ENCODE results near the gene KAZN. TPM values are rescaled to one million over a fixed set of nuclear protein-coding genes. Genes with fewer than 3 reads are reported as not detected.

Gene KAZN
- polyA plus RNA-seq, 2 donors: 29.3 to 32.0 TPM

DNA sequence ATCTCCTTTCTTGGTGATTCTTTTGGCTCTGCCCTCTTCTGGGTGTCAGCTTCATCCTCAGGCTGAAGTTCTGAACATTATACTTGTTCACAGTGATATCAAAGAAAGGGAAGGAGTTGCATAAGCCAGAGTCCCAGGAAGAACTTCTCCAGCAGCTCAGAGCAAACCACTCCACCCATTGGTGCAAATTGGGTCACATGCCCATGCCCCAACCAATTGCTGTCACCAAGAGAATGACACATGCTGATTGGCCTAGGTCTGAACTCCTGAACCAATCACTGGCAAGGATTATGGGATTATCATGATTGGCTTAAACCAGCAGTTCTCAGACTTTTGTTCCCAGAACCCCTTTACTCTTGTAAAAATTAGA, 298.6 kb downstream of the KAZN start:
- H3K9me3 ChIP-seq (ENCODE audit: control insufficient read depth in 2 of 2, insufficient read depth in 1 of 2, low read depth in 1 of 2, low read length in 1 of 2): no peaks in the 10 kb centered on the region
- no peaks in the 10 kb centered on the region for H3K27me3 ChIP-seq (ENCODE audit: control insufficient read depth in 1 of 2, insufficient read depth in 2 of 2, low read length in 2 of 2)
- peaks cover 0 to 11% of the 10 kb centered on the region in 2 donors for H3K4me1 ChIP-seq (ENCODE audit: control insufficient read depth in 2 of 2, insufficient read depth in 2 of 2, low read length in 1 of 2)
- no peak overlapping the region for H3K27ac ChIP-seq (ENCODE audit: low read depth in 2 of 2, low read length in 1 of 2)
- no peaks in the 10 kb centered on the region for H3K36me3 ChIP-seq (ENCODE audit: control insufficient read depth in 2 of 2, insufficient read depth in 2 of 2, low read length in 1 of 2)
- H3K4me3 ChIP-seq (ENCODE audit: low read depth in 1 of 2, low read length in 2 of 2): no peak overlapping the region

DNA sequence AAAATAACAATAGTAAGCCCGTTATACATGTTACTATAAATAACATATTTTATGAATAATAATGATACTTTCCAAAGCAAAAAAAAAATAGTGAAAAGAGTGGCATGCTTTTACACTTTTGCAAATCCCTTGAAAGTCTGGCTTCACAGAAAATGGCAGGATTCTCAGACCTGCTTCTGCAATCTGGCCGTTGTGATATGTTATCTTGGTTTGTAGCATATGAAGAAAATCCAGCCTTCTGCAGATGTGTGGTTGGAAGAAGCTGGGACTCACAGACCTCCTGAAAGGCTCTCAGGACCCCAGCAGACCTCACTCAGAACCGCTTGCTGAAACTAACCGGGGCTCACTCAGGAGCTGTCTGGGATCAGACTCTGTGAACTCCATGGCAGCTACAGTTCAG, 299.1 kb downstream of the KAZN start:
- Histone ChIP-seq H3K36me3 (ENCODE audit: control insufficient read depth in 2 of 2, insufficient read depth in 2 of 2, low read length in 1 of 2) (no peaks in the 10 kb centered on the region), H3K9me3 (ENCODE audit: control insufficient read depth in 2 of 2, insufficient read depth in 1 of 2, low read depth in 1 of 2, low read length in 1 of 2) (no peaks in the 10 kb centered on the region), H3K4me3 (ENCODE audit: low read depth in 1 of 2, low read length in 2 of 2) (no peak overlapping the region), H3K27me3 (ENCODE audit: control insufficient read depth in 1 of 2, insufficient read depth in 2 of 2, low read length in 2 of 2) (no peaks in the 10 kb centered on the region), H3K4me1 (ENCODE audit: control insufficient read depth in 2 of 2, insufficient read depth in 2 of 2, low read length in 1 of 2) (peaks cover 0 to 11% of the 10 kb centered on the region in 2 donors), H3K27ac (ENCODE audit: low read depth in 2 of 2, low read length in 1 of 2) (no peak overlapping the region)
- 71 to 80% methylated on average over 4 of the region's 4 CpGs for whole genome bisulfite sequencing, 2 donors

DNA sequence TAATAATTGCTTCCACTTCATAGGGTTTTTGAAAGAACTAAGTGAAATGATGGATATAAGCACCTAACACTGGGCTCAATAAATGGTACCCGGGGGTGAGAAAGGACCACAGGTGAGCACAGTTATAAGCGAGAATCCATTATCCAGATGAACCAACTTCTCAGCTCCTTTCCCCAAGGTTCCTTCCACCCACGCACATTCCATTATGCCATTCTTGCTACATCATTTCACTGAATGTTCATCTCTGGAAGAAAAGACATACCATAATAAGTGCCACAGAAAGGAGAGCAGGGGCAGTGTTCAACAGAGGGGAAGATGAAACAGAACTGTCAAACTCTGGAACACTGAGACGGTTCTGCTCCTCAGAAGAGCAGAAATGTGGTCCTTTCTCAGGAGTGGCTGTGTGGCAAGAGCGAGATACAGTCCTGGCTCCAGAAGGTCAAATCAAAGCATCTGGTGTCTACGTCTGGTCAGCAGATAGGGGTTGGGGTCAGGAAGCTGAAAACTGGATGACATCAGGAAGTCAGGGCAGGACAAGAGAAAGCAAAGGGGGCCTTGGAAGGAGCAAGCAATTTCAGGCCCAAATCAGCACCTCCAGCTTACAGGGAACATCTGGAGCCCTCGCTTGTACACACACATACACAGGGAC, 299.6 kb downstream of the KAZN start:
- no peaks in the 10 kb centered on the region for H3K9me3 ChIP-seq (ENCODE audit: control insufficient read depth in 2 of 2, insufficient read depth in 1 of 2, low read depth in 1 of 2, low read length in 1 of 2)
- H3K4me1 ChIP-seq (ENCODE audit: control insufficient read depth in 2 of 2, insufficient read depth in 2 of 2, low read length in 1 of 2): peaks cover 0 to 11% of the 10 kb centered on the region in 2 donors
- H3K36me3 ChIP-seq (ENCODE audit: control insufficient read depth in 2 of 2, insufficient read depth in 2 of 2, low read length in 1 of 2): no peaks in the 10 kb centered on the region
- 90 to 92% methylated on average over 7 of the region's 7 CpGs for WGBS, 2 donors
- no peak overlapping the region for H3K4me3 ChIP-seq (ENCODE audit: low read depth in 1 of 2, low read length in 2 of 2)
- H3K27me3 ChIP-seq (ENCODE audit: control insufficient read depth in 1 of 2, insufficient read depth in 2 of 2, low read length in 2 of 2): no peaks in the 10 kb centered on the region
- no peak overlapping the region for H3K27ac ChIP-seq (ENCODE audit: low read depth in 2 of 2, low read length in 1 of 2)

DNA sequence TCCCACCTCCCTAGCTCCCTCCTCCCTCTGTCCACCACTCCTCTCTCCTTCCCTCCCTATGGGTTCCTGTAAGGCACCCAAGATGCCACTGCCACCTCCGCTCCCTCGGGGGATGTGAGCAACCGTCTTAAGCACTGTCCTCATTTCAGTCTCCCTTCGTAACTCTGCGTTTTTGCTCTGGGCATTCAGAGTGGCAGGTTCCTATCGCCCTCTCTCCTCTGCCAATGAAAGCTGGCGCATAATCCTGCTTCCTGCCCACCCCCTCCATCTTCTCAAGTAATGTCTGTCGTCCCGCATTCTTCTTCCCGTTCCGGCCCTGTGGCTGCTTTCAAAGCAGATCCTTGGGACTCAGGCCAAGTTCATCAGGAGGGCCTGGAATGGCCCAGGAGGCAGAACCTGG, 301.2 kb downstream of the KAZN start:
- WGBS, 2 donors: 65 to 76% methylated on average over 11 of the region's 11 CpGs
- Histone ChIP-seq H3K27ac (ENCODE audit: low read depth in 2 of 2, low read length in 1 of 2) (no peak overlapping the region), H3K4me1 (ENCODE audit: control insufficient read depth in 2 of 2, insufficient read depth in 2 of 2, low read length in 1 of 2) (peaks cover 0 to 10% of the 10 kb centered on the region in 2 donors), H3K27me3 (ENCODE audit: control insufficient read depth in 1 of 2, insufficient read depth in 2 of 2, low read length in 2 of 2) (no peaks in the 10 kb centered on the region), H3K4me3 (ENCODE audit: low read depth in 1 of 2, low read length in 2 of 2) (no peak overlapping the region), H3K9me3 (ENCODE audit: control insufficient read depth in 2 of 2, insufficient read depth in 1 of 2, low read depth in 1 of 2, low read length in 1 of 2) (no peaks in the 10 kb centered on the region), H3K36me3 (ENCODE audit: control insufficient read depth in 2 of 2, insufficient read depth in 2 of 2, low read length in 1 of 2) (no peaks in the 10 kb centered on the region)

DNA sequence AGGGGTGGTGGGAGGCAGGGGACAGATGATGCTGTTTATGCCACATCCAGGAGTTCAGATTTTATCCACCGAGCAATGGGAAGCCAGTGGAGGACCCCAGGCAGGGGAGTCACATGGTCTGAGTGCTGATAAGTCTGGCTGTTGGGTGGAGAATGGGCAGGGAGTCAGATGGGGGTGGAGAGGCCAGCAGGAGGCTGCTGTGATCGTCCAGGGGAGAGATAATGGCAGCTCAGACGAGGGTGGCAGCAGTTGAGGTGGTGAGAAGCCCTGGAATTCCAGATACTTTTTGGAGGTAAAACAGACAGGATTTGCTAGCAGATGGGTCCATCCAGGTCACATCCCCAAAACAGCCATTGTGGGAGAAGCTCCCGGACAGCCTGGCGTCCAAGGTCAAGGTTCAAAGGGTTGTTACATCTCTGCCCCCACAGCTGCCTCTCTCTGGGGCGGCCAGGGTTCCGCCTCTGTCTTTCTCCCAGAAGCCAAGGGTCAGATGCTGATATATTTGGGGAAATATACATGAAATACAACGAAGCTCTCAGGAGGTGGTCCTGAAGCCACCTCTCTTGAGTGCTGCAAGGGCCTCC, 303.0 kb downstream of the KAZN start:
- peaks cover 0 to 2% of the 10 kb centered on the region in 2 donors for H3K4me1 ChIP-seq (ENCODE audit: control insufficient read depth in 2 of 2, insufficient read depth in 2 of 2, low read length in 1 of 2)
- H3K36me3 ChIP-seq (ENCODE audit: control insufficient read depth in 2 of 2, insufficient read depth in 2 of 2, low read length in 1 of 2): no peaks in the 10 kb centered on the region
- no peaks in the 10 kb centered on the region for H3K9me3 ChIP-seq (ENCODE audit: control insufficient read depth in 2 of 2, insufficient read depth in 1 of 2, low read depth in 1 of 2, low read length in 1 of 2)
- H3K27me3 ChIP-seq (ENCODE audit: control insufficient read depth in 1 of 2, insufficient read depth in 2 of 2, low read length in 2 of 2): no peaks in the 10 kb centered on the region
- no peak overlapping the region for H3K27ac ChIP-seq (ENCODE audit: low read depth in 2 of 2, low read length in 1 of 2)
- no peak overlapping the region for H3K4me3 ChIP-seq (ENCODE audit: low read depth in 1 of 2, low read length in 2 of 2)
- 71 to 76% methylated on average over 8 of the region's 8 CpGs for WGBS, 2 donors

DNA sequence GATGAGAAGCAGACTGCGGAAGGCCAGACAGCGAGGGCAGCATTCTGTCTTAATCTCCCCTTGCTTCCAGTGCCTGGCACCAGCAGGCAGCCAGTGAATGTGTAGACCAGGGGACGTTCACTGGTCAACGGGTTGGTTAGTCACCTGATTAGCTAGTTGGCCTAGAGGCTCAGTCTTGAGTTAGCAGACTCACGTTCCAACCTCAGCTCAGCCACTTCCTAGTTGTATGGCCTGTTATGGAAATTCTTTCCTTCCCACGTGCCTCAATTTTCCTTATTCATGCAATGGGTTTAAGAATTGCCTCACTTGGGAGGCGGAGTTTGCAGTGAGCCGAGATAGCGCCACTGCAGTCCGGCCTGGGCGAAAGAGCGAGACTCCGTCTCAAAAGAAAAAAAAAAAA, 305.4 kb downstream of the KAZN start:
- Histone ChIP-seq H3K9me3 (ENCODE audit: control insufficient read depth in 2 of 2, insufficient read depth in 1 of 2, low read depth in 1 of 2, low read length in 1 of 2) (no peaks in the 10 kb centered on the region), H3K36me3 (ENCODE audit: control insufficient read depth in 2 of 2, insufficient read depth in 2 of 2, low read length in 1 of 2) (no peaks in the 10 kb centered on the region), H3K4me1 (ENCODE audit: control insufficient read depth in 2 of 2, insufficient read depth in 2 of 2, low read length in 1 of 2) (peaks cover 0 to 6% of the 10 kb centered on the region in 2 donors), H3K27me3 (ENCODE audit: control insufficient read depth in 1 of 2, insufficient read depth in 2 of 2, low read length in 2 of 2) (no peaks in the 10 kb centered on the region), H3K27ac (ENCODE audit: low read depth in 2 of 2, low read length in 1 of 2) (no peak overlapping the region), H3K4me3 (ENCODE audit: low read depth in 1 of 2, low read length in 2 of 2) (no peak overlapping the region)
- 89% methylated on average over 13 of the region's 13 CpGs for whole genome bisulfite sequencing, 2 donors

DNA sequence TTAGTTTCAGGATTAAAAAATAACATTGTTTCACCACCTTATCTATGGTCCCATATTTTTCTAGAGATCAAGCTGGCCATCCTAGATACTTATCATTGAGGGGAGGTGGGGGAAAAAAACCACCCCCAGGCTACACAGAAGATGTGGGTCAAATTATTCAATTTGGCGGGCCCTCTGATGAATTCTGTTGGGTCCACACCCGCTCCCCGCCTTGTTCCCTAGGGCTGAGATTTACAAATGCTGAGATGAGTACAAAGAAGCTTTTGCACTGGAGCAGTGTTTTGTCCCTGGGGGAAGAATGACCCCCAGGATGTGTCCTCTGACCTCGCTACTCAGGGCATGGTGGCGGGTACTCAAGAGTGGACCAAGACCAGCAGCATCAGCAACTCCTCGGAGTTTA, 308.2 kb downstream of the KAZN start:
- Histone ChIP-seq H3K4me1 (ENCODE audit: control insufficient read depth in 2 of 2, insufficient read depth in 2 of 2, low read length in 1 of 2) (peaks cover 0 to 26% of the 10 kb centered on the region in 2 donors), H3K9me3 (ENCODE audit: control insufficient read depth in 2 of 2, insufficient read depth in 1 of 2, low read depth in 1 of 2, low read length in 1 of 2) (no peaks in the 10 kb centered on the region), H3K27ac (ENCODE audit: low read depth in 2 of 2, low read length in 1 of 2) (no peak overlapping the region), H3K27me3 (ENCODE audit: control insufficient read depth in 1 of 2, insufficient read depth in 2 of 2, low read length in 2 of 2) (no peaks in the 10 kb centered on the region), H3K36me3 (ENCODE audit: control insufficient read depth in 2 of 2, insufficient read depth in 2 of 2, low read length in 1 of 2) (no peaks in the 10 kb centered on the region), H3K4me3 (ENCODE audit: low read depth in 1 of 2, low read length in 2 of 2) (no peak overlapping the region)
- 72% methylated on average over 6 of the region's 6 CpGs for WGBS, 2 donors

DNA sequence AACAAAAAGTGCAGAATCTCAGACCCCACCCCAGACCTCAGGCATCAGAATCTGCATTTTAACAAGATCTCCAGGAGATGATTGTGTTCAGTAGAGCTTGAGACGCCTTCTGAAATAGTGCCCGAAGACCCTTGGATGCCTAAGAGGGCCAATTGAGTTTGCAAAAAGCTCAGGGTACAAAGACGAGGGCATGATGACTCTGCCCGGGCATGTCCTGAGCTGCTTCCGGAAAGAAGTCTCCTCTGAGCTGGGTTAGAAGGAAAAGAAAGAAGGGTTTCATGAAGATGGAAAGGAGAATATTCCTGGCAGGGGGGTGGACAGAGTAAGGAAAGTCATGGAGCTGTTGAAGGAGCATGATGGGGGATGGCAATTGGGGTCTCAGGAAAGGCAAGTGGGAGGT, 308.9 kb downstream of the KAZN start:
- no peak overlapping the region for H3K4me3 ChIP-seq (ENCODE audit: low read depth in 1 of 2, low read length in 2 of 2)
- H3K9me3 ChIP-seq (ENCODE audit: control insufficient read depth in 2 of 2, insufficient read depth in 1 of 2, low read depth in 1 of 2, low read length in 1 of 2): no peaks in the 10 kb centered on the region
- H3K27ac ChIP-seq (ENCODE audit: low read depth in 2 of 2, low read length in 1 of 2): no peak overlapping the region
- WGBS, 2 donors: 58 to 70% methylated on average over 5 of the region's 5 CpGs
- H3K27me3 ChIP-seq (ENCODE audit: control insufficient read depth in 1 of 2, insufficient read depth in 2 of 2, low read length in 2 of 2): no peaks in the 10 kb centered on the region
- H3K36me3 ChIP-seq (ENCODE audit: control insufficient read depth in 2 of 2, insufficient read depth in 2 of 2, low read length in 1 of 2): no peaks in the 10 kb centered on the region
- H3K4me1 ChIP-seq (ENCODE audit: control insufficient read depth in 2 of 2, insufficient read depth in 2 of 2, low read length in 1 of 2): peaks cover 0 to 26% of the 10 kb centered on the region in 2 donors

DNA sequence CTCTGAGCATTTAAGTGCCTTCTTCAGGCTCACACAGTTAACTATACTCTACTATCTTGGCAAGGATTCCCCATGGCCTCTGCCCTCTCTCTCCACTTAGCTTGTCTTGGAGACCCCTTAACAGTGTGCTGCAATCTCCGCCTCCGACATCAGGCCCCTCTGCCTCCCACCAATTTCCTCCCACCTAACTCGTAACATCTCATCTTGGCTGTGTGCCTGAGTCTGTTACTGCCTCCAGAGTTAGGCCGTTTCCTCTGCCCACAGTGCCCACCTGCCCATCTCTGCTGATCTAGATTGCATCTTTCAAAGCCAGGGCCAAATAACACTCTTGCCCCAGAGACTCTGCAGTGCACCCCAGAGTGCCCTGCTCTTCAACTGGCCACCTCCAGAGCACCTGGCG, 310.8 kb downstream of the KAZN start:
- H3K27ac ChIP-seq (ENCODE audit: low read depth in 2 of 2, low read length in 1 of 2): peak overlapping the region in 1 of 2 donors; percentile 26
- peaks cover 0 to 33% of the 10 kb centered on the region in 2 donors for H3K4me1 ChIP-seq (ENCODE audit: control insufficient read depth in 2 of 2, insufficient read depth in 2 of 2, low read length in 1 of 2)
- H3K9me3 ChIP-seq (ENCODE audit: control insufficient read depth in 2 of 2, insufficient read depth in 1 of 2, low read depth in 1 of 2, low read length in 1 of 2): no peaks in the 10 kb centered on the region
- no peaks in the 10 kb centered on the region for H3K27me3 ChIP-seq (ENCODE audit: control insufficient read depth in 1 of 2, insufficient read depth in 2 of 2, low read length in 2 of 2)
- no peaks in the 10 kb centered on the region for H3K36me3 ChIP-seq (ENCODE audit: control insufficient read depth in 2 of 2, insufficient read depth in 2 of 2, low read length in 1 of 2)
- 86 to 93% methylated on average over 5 of the region's 5 CpGs for WGBS, 2 donors
- H3K4me3 ChIP-seq (ENCODE audit: low read depth in 1 of 2, low read length in 2 of 2): no peak overlapping the region

DNA sequence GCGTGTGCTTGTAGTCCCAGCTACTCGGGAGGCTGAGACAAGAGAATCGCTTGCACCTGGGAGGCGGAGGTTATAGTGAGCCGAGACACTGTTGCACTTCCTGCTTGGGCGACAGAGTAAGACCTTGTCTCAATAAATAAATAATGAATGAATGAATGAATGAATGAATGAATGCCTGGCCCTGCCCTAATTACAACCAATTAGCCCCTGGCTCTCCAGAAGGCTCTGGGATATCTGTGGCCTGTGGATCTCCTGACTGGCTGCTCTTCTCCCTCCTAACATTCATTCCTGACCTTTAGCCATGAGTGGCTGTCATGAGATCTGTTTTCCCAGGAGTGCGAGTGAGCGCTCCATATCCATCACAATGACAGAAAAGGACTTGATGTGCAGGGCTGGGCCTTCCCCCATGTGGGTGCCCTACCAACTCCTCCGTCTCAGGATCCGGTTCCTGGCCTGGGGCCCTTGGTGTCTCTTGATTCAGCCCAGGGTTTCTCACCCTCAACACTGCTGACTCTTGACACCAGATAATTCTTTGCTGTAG, 311.5 kb downstream of the KAZN start:
- Histone ChIP-seq H3K36me3 (ENCODE audit: control insufficient read depth in 2 of 2, insufficient read depth in 2 of 2, low read length in 1 of 2) (no peaks in the 10 kb centered on the region), H3K4me3 (ENCODE audit: low read depth in 1 of 2, low read length in 2 of 2) (no peak overlapping the region), H3K4me1 (ENCODE audit: control insufficient read depth in 2 of 2, insufficient read depth in 2 of 2, low read length in 1 of 2) (peaks cover 0 to 35% of the 10 kb centered on the region in 2 donors), H3K9me3 (ENCODE audit: control insufficient read depth in 2 of 2, insufficient read depth in 1 of 2, low read depth in 1 of 2, low read length in 1 of 2) (no peaks in the 10 kb centered on the region), H3K27ac (ENCODE audit: low read depth in 2 of 2, low read length in 1 of 2) (peak overlapping the region; percentile 88 to 91), H3K27me3 (ENCODE audit: control insufficient read depth in 1 of 2, insufficient read depth in 2 of 2, low read length in 2 of 2) (no peaks in the 10 kb centered on the region)
- WGBS, 2 donors: 86% methylated on average over 10 of the region's 10 CpGs
